Fibroblast of the conjunctiva (primary cell): ENCODE results near the gene PPP2R3B.

ENCODE experiments used
- DNase-seq: peaks from one replicate; pipeline ENCODE4 v3.0.0-alpha.2; 2010; ENCODE audit warnings: low read depth

The PPP2R3B gene

DNA sequence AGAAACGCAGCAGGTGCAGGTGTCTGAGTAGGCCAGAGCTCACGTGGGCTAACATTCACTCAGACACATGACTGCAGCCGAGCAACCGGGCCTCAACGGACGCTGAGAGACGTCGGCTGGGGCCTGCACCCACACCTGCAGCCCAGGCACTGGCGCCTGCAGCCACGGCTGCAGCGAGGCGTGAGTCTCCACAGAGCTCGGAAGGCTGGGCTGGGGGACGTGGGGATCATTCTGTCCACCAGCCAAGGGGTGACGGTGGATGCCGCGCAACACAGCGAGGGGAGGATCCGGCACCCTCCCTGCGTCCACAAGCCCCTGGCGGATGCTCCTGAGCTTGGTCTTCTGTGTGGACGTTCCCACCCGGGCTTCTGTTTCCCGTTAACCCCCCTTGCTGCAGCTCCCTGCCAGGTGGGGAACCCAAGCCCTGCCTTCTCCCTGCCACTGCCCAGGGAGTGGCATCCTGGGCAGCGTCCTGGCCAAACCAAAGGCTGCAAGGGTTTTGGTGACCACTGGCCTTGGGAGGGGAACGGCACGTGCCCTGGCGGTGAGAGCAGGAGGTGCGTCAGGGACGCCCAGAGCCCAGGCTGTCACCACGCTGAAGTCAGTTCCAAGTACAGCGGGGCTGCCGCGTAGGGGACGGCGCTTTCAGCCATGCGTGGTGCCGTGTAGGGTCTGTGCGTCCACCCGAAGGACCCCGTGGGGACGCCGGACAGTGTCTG lies 16.3 kb downstream of the PPP2R3B start:
- no peak for DNase-seq

GRCh38 chrX:369563-370101 lies 17.1 kb downstream of the PPP2R3B start:
- DNase-seq = no peak

- DNase-seq = no peak
Measured at GRCh38 chrX:368811-369562, 17.7 kb downstream of the PPP2R3B start.

GRCh38 chrX:367866-368265 lies 18.8 kb downstream of the PPP2R3B start:
- DNase-seq = no peak

DNA sequence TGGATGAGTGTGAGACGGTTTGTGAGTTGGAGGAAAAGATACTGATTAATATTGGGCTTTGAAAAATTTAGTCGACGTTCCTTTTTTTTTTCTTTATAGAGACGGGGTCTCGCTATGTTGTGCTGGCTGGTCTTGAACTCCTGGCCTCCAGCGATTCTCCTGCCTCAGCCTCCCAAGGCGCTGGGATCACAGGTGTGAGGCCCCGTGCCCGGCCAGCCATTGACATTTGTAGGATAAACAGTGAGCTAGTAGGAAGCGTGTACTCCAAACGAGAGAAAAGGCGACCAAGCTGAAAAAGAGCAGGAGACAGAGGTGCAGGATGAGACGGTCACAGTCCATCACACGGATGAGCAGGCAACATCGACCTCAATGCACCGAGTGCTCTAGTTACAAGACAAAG lies 19.4 kb downstream of the PPP2R3B start:
- DNase-seq = no peak

DNA sequence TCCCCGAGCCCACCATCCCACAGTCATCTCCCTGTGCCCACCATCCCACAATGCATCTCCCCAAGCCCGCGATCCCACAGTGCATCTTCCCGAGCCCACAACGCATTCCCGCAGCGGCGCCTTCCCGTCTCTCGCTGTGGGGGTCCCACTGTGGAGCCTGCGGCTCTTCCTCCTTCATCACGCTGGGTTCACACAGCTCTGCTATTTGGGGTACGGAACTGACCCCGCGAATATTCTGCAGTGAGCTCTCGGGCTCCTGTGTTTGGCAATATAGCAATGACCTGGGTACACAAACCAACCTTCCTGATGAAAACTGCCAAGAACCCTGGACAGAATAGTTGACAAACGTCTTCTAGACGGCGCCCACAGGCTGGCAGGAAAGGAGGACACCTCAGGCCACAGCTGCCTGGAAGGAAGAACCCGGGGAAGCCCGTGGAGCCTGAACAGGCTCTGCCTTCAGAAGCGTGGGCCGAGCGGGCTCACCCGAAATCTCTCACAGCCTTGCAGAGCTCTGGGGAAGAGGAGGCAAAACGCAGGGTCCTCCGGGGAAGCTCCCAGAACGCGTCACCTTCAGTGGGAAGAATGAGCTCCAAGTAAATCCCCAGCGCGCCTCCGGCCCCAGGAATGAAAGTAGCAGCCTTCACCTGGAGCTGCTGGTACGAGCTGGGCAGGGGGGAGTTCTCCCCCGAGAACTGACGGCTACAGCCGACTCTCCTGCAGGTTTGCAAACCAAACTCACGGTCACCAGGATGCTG lies 22.9 kb downstream of the PPP2R3B start:
- no peak for DNase-seq

DNA sequence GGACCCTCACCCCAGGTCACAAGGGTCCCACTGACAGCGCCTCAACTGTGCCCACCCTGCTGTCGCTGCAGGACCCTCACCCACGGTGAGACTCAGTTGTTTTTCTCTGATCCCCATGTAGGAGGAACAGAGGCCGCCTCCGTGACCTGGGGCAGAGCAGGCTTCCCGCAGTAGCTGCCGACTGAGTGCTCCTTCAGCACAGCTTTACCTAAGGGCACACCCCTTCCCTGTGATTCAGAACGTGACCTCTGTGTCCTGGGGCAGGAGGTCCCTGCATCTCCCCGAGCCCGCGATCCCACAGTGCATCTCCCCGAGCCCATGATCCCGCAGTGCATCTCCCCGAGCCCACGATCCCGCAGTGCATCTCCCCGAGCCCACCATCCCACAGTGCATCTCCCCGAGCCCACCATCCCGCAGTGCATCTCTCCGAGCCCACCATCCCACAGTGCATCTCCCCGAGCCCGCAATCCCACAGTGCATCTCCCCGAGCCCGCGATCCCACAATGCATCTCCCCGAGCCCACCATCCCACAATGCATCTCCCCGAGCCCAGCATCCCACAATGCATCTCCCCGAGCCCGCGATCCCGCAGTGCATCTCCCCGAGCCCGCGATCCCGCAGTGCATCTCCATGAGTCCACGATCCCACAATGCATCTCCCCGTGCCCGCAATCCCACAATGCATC lies 23.6 kb downstream of the PPP2R3B start:
- no peak for DNase-seq

DNA sequence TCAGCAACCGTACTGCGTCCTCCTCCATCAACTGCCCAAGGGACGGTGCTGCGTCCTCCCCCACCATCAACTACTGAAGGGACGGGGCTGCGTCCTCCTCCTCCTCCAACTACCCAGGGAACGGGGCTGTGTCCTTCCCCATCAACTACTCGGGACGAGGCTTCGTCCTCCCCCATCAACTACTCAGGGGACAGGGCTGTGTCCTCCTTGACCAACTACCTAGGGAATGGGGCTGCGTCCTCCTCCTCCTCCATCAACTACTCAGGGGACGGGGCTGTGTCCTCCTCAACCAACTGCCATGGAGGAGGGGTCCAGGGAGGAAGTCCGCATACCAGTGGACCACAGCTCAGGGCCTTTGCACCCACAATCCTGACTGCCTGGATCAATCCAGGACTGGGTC lies 24.4 kb downstream of the PPP2R3B start:
- no peak for DNase-seq

- DNase-seq = no peak
Measured at GRCh38 chrX:361231-362145, 25.2 kb downstream of the PPP2R3B start.

DNA sequence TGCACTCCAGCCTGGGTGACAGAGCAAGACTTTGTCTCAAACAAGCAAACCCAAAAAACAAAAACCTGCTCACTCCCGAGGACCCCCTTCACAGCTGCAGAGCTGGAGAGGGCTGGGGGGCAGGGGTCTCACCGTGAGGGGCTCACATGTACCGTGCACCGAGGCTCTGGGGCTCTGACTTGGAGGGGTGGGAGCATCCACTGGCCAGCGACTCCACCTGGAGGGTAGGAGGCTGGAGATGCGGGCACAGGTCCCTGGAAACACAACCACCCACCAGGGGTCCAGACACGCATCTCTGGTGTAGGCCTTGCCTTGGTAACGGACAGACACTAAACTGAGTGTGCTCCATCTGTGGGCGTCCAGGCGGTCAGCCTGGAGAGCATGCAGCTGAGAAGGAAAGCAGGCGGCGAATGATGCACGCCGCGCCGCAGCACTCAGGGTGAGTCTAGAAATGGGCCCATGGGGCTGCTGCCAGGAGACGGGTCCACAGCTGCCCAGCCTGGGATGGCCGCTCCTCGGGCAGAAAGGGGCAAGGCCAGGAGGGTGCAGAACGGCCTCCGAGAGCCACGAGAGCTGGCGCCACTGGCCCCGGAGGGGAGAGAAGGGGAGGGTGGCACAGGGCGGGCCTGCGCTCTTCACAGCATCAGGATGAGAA lies 26.1 kb downstream of the PPP2R3B start:
- DNase-seq = no peak

DNA sequence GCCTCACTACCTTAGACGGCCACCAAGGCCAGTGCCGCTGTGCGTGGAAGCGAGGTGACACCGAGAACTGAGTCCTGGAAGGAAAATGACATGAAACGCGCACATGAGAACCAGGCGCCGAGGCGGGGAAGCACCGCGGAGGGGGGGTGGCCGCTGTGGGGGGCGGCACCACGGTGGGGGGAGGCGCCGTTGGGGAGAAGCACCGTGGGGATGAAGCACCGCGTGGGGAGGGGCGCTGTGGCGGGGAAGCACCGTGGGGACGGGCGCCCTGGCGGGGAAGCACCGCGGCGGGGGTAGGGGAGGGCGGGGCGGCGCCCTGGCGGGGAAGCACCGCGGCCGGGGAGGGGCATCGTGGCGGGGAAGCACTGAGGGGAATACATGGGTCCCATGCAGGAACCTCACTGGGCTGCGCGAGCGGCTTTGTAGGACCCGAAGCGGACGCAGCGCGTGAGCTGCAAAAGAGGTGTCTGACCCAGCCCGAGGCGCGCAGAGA lies 28.0 kb downstream of the PPP2R3B start:
- DNase-seq = no peak

DNA sequence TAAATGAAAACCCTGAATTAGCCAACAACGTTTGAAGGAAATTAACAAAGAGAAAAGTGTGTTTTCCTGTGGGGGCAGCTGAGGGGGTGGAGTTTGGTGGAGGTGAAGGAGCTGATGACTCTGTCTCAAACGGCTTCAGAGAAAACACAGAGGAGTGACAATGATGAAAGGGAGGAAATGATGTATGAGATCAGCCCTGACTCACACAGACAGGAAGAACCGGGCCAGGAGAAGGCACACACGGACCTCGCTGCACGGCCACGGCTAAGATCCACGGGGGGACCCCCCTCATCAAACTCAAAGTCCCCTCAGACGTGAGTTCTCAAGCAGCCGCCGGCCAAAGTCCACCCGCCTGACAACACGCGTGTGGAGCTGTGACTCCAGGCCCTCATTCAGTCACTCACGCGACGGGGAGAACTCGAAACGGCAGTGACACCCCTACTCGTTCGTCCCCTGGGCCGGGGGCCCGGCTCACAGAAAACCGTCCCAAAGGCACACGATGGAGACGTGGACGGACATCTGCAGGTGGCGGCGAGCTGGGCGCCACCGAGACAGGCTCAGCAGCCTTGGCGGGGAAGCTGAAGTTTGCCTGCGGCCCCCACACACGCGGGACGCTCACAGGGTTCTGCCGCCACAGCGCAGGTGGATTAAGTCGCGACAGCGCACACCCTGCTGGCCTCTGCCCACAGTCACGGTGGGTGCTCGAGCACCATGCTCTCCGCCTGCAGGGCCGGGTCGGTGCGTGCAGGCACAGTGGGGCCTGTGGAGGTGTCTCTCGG lies 28.8 kb downstream of the PPP2R3B start:
- no peak for DNase-seq

DNA sequence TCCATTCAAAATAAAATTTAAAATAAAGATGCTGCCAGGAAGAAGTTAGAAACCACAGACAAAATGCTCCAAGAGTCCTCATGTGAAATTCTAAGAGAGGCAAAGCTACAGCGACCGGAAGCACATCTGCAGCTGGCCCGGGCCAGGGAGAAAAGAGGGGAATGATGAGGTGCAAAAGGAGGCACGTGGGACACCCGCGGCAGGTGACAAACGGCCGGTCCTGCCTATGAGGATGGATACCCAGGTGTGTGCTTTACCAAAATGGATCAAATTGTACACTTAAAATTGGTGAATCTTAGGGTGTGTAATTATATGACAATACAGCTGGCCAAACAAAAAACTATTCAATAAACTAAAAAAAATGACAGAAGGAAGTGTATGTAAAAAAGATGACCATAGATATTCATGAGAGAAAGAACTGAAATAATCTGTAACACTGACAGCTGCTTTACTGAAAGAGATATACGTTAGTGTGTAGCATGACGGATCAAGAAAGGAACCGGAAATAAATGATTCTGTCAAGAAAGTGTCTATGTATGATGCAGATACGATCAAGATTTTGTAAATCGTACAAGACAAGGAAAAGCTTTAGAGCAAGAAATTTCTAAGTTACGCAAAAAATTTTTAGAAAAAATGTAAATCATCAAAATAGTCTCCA lies 29.5 kb downstream of the PPP2R3B start:
- DNase-seq = no peak

DNA sequence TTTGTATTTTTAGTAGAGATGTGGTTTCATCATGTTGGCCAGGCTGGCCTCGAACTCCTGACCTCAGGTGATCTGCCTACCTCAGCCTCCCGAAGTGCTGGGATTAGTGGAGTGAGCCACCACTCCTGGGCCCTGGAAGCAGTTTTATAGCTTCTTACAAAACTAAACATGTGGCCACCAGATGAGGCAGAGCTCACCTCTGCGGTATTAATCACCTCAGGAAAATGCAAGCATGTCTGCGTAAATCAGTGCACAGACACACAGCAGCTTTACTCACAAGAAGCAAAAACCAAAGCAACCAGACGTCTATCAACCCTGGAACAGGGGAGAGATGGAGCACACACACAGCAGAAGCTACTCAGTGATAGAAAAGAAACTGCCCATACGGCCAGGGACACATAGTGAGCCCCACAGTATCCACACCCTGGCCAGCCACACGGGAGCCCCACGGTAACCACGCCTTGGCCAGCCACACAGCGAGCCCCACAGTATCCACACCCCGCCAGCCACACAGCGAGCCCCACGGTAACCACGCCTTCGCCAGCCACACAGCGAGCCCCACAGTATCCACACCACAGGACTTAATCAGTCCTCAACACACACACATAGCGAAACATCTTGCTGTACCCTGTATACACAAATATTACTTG lies 30.2 kb downstream of the PPP2R3B start:
- no peak for DNase-seq

DNA sequence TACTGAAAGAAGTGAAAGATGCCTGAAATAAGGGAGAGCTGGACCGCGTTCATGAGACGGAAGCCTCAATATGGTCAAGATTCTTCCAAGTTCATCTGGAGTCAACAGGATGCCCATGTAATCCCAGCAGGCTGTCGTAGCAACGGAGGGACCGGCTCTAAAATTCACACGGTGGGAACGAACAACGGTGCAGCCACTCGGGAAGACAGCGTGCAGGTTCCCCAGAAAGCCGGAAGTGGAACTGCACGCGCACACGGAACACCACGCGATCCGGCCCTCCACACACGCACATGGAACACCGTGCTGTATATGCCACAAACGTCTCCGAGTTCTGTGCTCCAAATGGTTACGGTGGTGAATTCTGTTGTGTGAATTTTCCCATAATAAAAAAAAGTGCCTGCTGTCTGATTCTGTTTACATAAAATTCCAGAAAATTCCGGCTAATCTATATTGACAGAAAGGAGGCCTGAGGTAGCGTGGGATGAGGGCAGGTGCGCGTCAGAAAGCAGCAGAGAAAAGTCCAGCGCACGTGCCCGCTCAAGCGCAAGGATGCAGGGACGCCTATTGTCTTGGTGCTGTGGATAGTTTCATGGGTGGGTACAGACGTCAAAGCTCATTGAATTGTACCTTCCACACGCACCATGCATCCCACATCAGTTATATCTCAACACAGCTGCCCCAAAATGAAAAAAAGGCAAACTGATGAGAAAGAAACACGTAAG lies 31.2 kb downstream of the PPP2R3B start:
- no peak for DNase-seq

GRCh38 chrX:353566-354535 lies 32.9 kb downstream of the PPP2R3B start:
- no peak for DNase-seq
